H9 (cell line): ENCODE results near the gene STK10. TPM values are rescaled to one million over a fixed set of nuclear protein-coding genes. Genes with fewer than 3 reads are reported as not detected.

Source experiments
- DNase-seq: peaks from one replicate; pipeline ENCODE4 v3.0.0-alpha.2; 2017
- H2AFZ ChIP-seq: one replicate; pipeline ENCODE4 v1.6.1; 2013; ENCODE audit warnings: mild to moderate bottlenecking, low read length, control low read depth, moderate library complexity
- H2AK5ac ChIP-seq: 2 replicates; pipeline ENCODE4 v1.6.1; 2013; ENCODE audit warnings: low read length, control low read depth, mixed read lengths; ENCODE audit not compliant: insufficient read length
- H2BK120ac ChIP-seq: one replicate; pipeline ENCODE4 v1.6.1; 2013; ENCODE audit warnings: low read depth, mild to moderate bottlenecking, low read length, control low read depth, inconsistent platforms; ENCODE audit not compliant: poor library complexity, severe bottlenecking
- H2BK12ac ChIP-seq: 2 replicates; pipeline ENCODE4 v1.6.1; 2013; ENCODE audit warnings: low read length, control low read depth, mixed read lengths, low read depth; ENCODE audit not compliant: insufficient read length
- H2BK15ac ChIP-seq: 2 replicates; pipeline ENCODE4 v1.6.1; 2013; ENCODE audit warnings: low read depth, low read length, control low read depth
- H2BK20ac ChIP-seq: one replicate; pipeline ENCODE4 v1.6.1; 2013; ENCODE audit warnings: low read depth, mild to moderate bottlenecking, low read length, control low read depth, inconsistent platforms; ENCODE audit not compliant: poor library complexity, severe bottlenecking
- H2BK5ac ChIP-seq: 2 replicates; pipeline ENCODE4 v1.6.1; 2013; ENCODE audit warnings: low read length, control low read depth, mixed read lengths; ENCODE audit not compliant: insufficient read length
- H3K14ac ChIP-seq: 2 replicates; pipeline ENCODE4 v1.6.1; 2013; ENCODE audit warnings: low read length, control low read depth; ENCODE audit not compliant: insufficient read depth
- H3K18ac ChIP-seq: 2 replicates; pipeline ENCODE4 v1.6.1; 2013; ENCODE audit warnings: low read depth, mild to moderate bottlenecking, mixed read lengths, low read length, control low read depth; ENCODE audit not compliant: insufficient read length
- H3K23ac ChIP-seq: 2 replicates; pipeline ENCODE4 v1.6.1; 2013; ENCODE audit warnings: low read length, control low read depth, mixed read lengths, low read depth; ENCODE audit not compliant: insufficient read length
- H3K23me2 ChIP-seq: 2 replicates; pipeline ENCODE4 v1.6.1; 2013; ENCODE audit warnings: low read depth, mild to moderate bottlenecking, mixed read lengths, low read length, control low read depth; ENCODE audit not compliant: insufficient read length, poor library complexity, severe bottlenecking
- H3K27ac ChIP-seq: 2 replicates; pipeline ENCODE4 v1.5.1; 2013; ENCODE audit warnings: low read length, control low read depth, mixed read lengths, low read depth; ENCODE audit not compliant: insufficient read length
- H3K27me3 ChIP-seq: 2 replicates; pipeline ENCODE4 v1.6.1; 2013; ENCODE audit warnings: low read length, control low read depth, inconsistent platforms; ENCODE audit not compliant: insufficient read depth
- H3K4ac ChIP-seq: 2 replicates; pipeline ENCODE4 v1.6.1; 2013; ENCODE audit warnings: low read depth, mild to moderate bottlenecking, control low read depth, inconsistent platforms, low read length, moderate library complexity
- H3K4me1 ChIP-seq: 2 replicates; pipeline ENCODE4 v1.6.1; 2013; ENCODE audit warnings: low read length, control low read depth, inconsistent platforms; ENCODE audit not compliant: insufficient read depth
- H3K4me2 ChIP-seq: 2 replicates; pipeline ENCODE4 v1.6.1; 2013; ENCODE audit warnings: low read length, control low read depth, mixed read lengths; ENCODE audit not compliant: insufficient read length, insufficient read depth
- H3K56ac ChIP-seq: 2 replicates; pipeline ENCODE4 v1.6.1; 2013; ENCODE audit warnings: low read depth, mild to moderate bottlenecking, mixed read lengths, low read length, control low read depth; ENCODE audit not compliant: insufficient read length
- H3K79me1 ChIP-seq: 2 replicates; pipeline ENCODE4 v1.6.1; 2013; ENCODE audit warnings: low read depth, mild to moderate bottlenecking, moderate library complexity, low read length, control low read depth, inconsistent platforms; ENCODE audit not compliant: insufficient read depth, poor library complexity, severe bottlenecking
- H3K79me2 ChIP-seq: 2 replicates; pipeline ENCODE4 v1.6.1; 2013; ENCODE audit warnings: low read length, control low read depth, inconsistent platforms; ENCODE audit not compliant: insufficient read depth
- H3K9ac ChIP-seq: 2 replicates; pipeline ENCODE4 v1.6.1; 2013; ENCODE audit warnings: low read length, control low read depth, mixed read lengths; ENCODE audit not compliant: insufficient read length; ENCODE audit errors: extremely low read depth
- H3K9me3 ChIP-seq: one replicate; pipeline ENCODE4 v1.6.1; 2013; ENCODE audit warnings: low read depth, low read length, inconsistent platforms; ENCODE audit not compliant: control insufficient read depth
- H3T11ph ChIP-seq: one replicate; pipeline ENCODE4 v1.6.1; 2013; ENCODE audit warnings: mild to moderate bottlenecking, low read length, control low read depth, inconsistent platforms
- H4K20me1 ChIP-seq: one replicate; pipeline ENCODE4 v1.6.1; 2013; ENCODE audit not compliant: control insufficient read depth, insufficient read length, insufficient read depth
- H4K5ac ChIP-seq: 2 replicates; pipeline ENCODE4 v1.6.1; 2013; ENCODE audit warnings: low read depth, mild to moderate bottlenecking, mixed read lengths, low read length, control low read depth; ENCODE audit not compliant: insufficient read length
- H4K8ac ChIP-seq: replicated peaks from 2 replicates; pipeline ENCODE4 v1.6.1; 2013; ENCODE audit warnings: low read length, control low read depth, mixed read lengths, low read depth; ENCODE audit not compliant: insufficient read length
- H4K91ac ChIP-seq: 2 replicates; pipeline ENCODE4 v1.6.1; 2013; ENCODE audit warnings: low read depth, mild to moderate bottlenecking, moderate library complexity, mixed read lengths, low read length, control low read depth; ENCODE audit not compliant: insufficient read length
- H3K27ac Mint-ChIP-seq, 3 experiments: 2 replicates in 2 of 3; 3 replicates in 1 of 3; pipeline ENCODE4 v1.8.0; 2020 to 2021; ENCODE audit warnings: mixed read lengths in 3 of 3, mild to moderate bottlenecking in 1 of 3, moderate library complexity in 1 of 3
- H3K27me3 Mint-ChIP-seq: 2 replicates; pipeline ENCODE4 v1.8.0; 2021; ENCODE audit warnings: low read depth, mild to moderate bottlenecking, moderate library complexity, mixed read lengths
- H3K36me3 Mint-ChIP-seq, 3 experiments: 2 replicates in 2 of 3; 3 replicates in 1 of 3; pipeline ENCODE4 v1.8.0; 2020 to 2021; ENCODE audit warnings: low read depth in 3 of 3, mixed read lengths in 3 of 3; ENCODE audit not compliant: insufficient read depth in 1 of 3
- H3K4me1 Mint-ChIP-seq, 2 experiments: 2 replicates each; pipeline ENCODE4 v1.8.0; 2020; ENCODE audit warnings: mixed read lengths in 2 of 2
- H3K4me3 Mint-ChIP-seq, 2 experiments: 2 replicates in 1 of 2; 3 replicates in 1 of 2; pipeline ENCODE4 v1.8.0; 2020 to 2021; ENCODE audit warnings: mild to moderate bottlenecking in 2 of 2, mixed read lengths in 2 of 2, moderate library complexity in 1 of 2
- H3K9me3 Mint-ChIP-seq, 2 experiments: 2 replicates in 1 of 2; 3 replicates in 1 of 2; pipeline ENCODE4 v1.8.0; 2020; ENCODE audit warnings: mild to moderate bottlenecking in 2 of 2, mixed read lengths in 2 of 2, moderate library complexity in 1 of 2
- WGBS: extraction: QIAGEN DNeasy Blood & Tissue Kit; methylation state at CpG from one replicate; pipeline ENCODE4 v1.1.7; 2013; ENCODE audit warnings: missing lambda C conversion rate, low lambda C conversion rate, mixed read lengths; ENCODE audit not compliant: insufficient read length; ENCODE audit errors: extremely low coverage; 5-methylcytosine and 5-hydroxymethylcytosine counted together
- total RNA-seq: library from RNA; stranded (reverse); gene quantifications from 2 replicates; pipeline ENCODE4 v1.2.1, GENCODE V29; 2021
- TF ChIP-seq, protein P1 (sequence below): fragments of 200-600 bp; sonication (generic); conservative IDR thresholded peaks from 3 replicates; pipeline ENCODE4 v1.8.0; 2021; ENCODE audit warnings: antibody characterized with exemption, mild to moderate bottlenecking

STK10 gene
- total RNA-seq, 1 experiment from 2014 or later, result 14.6 TPM

DNA sequence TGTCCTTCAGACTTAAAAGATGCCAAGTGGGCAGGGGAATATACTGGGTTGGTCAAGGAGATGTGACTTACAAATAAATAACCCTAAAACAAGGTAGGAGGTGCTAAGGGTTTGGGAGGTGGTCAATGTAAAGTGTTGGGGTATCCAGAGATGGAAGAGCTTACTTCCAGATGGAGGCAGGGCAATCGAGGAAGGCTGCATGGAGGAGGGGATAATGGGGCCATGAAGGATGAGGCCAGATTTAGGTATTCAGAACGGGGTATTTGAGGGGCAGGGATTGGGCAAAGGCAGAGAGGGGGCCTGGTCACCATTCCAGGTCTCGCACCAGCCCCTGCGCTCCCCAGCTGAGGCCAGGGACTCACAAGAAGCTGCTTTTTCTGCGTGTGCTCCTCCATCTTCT lies 123.7 kb downstream of the STK10 start:
- no peak overlapping the region for H3K4ac ChIP-seq
- DNase-seq, result no peak
- peaks cover 21 to 25% (median 22%) of the 10 kb centered on the region in 3 experiments for H3K36me3 Mint-ChIP-seq
- peaks cover 4 to 5% of the 10 kb centered on the region in 2 experiments for H3K9me3 Mint-ChIP-seq
- H2BK20ac ChIP-seq, result no peak overlapping the region
- H3K27me3 Mint-ChIP-seq, result no peaks in the 10 kb centered on the region
- no peak overlapping the region for H3K18ac ChIP-seq
- no peaks in the 10 kb centered on the region for H3K27me3 ChIP-seq
- no peak overlapping the region for H3K4me2 ChIP-seq
- no peaks in the 10 kb centered on the region for H3K79me2 ChIP-seq
- H3K9ac ChIP-seq, result no peak overlapping the region
- no peak overlapping the region for H3K14ac ChIP-seq
- H3T11ph ChIP-seq, result no peak overlapping the region
- no peak overlapping the region for H3K56ac ChIP-seq
- H2BK120ac ChIP-seq, result no peak overlapping the region
- H3K79me1 ChIP-seq, result no peaks in the 10 kb centered on the region
- no peak overlapping the region for H3K4me3 Mint-ChIP-seq
- H3K23me2 ChIP-seq, result no peaks in the 10 kb centered on the region
- no peak overlapping the region for H3K27ac ChIP-seq
- no peaks in the 10 kb centered on the region for H3K9me3 ChIP-seq
- no peak overlapping the region for H2BK12ac ChIP-seq
- TF ChIP-seq, protein P1, sequence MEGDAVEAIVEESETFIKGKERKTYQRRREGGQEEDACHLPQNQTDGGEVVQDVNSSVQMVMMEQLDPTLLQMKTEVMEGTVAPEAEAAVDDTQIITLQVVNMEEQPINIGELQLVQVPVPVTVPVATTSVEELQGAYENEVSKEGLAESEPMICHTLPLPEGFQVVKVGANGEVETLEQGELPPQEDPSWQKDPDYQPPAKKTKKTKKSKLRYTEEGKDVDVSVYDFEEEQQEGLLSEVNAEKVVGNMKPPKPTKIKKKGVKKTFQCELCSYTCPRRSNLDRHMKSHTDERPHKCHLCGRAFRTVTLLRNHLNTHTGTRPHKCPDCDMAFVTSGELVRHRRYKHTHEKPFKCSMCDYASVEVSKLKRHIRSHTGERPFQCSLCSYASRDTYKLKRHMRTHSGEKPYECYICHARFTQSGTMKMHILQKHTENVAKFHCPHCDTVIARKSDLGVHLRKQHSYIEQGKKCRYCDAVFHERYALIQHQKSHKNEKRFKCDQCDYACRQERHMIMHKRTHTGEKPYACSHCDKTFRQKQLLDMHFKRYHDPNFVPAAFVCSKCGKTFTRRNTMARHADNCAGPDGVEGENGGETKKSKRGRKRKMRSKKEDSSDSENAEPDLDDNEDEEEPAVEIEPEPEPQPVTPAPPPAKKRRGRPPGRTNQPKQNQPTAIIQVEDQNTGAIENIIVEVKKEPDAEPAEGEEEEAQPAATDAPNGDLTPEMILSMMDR, result no peak
- peaks cover 13 to 25% of the 10 kb centered on the region in 2 experiments for H3K4me1 Mint-ChIP-seq
- H4K8ac ChIP-seq, result no peak overlapping the region
- H3K27ac Mint-ChIP-seq, result peak overlapping the region in 1 of 3 experiments; percentile 36; a peak in 1 of 7 replicates
- no peak overlapping the region for H4K5ac ChIP-seq
- WGBS, result no CpG with 5 or more reads among the region's 5 CpGs
- H3K4me1 ChIP-seq, result no peaks in the 10 kb centered on the region
- H3K23ac ChIP-seq, result no peak overlapping the region
- no peak overlapping the region for H2BK5ac ChIP-seq
- H4K91ac ChIP-seq, result no peak overlapping the region
- no peak overlapping the region for H2BK15ac ChIP-seq
- H4K20me1 ChIP-seq, result no peaks in the 10 kb centered on the region
- no peak overlapping the region for H2AK5ac ChIP-seq
- H2AFZ ChIP-seq, result no peak overlapping the region
